GM18511 (cell line): Measurements from ENCODE around the gene RAPGEF4.

Experiments
- ATAC-seq: cut with Tn5 transposase; IDR thresholded peaks from one replicate; pipeline ENCODE4 v1.9.1; 2021; ENCODE audit warnings: mild to moderate bottlenecking, moderate library complexity; ENCODE audit not compliant: unreplicated experiment

RAPGEF4 gene

DNA sequence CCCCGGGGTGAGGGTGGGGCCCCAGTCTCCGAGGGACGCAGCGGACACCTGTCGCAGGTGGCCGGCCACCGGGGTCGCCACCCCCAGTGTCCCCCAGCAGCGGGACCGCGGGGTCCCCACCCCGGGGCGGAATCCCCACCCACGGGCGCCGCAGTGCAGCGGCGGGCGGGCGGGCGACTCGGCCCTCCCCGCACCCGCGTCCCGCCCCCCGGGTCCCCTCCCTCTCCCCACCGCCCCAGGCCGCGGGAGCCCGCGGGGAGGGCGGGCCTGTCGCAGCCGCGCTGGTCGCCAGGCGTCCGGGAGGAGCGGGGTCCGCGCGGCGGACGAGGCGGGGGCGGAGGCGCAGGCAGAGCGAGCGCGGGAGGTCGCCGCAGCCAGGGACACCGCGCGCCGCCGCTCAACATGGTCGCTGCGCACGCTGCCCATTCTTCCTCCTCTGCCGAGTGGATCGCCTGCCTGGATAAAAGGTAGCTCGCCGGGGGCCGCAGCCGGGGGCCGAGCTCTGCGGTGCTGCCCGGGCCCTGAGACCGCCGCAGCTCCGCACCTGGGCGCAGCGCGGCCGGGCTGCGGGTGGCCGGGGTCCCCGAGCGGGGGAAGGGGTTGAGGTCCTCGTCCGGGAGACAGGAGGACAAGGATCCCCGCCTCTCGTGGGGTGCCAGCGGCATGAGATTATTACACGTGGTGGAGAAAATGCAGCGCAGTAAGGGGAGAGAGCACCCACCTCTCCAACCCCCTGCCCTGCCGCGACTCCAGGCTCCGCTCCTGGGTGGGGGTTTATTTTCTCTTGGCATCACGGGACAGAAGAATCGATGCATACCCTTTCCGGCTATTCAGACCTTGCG lies at the start of gene RAPGEF4:
Gene RAPGEF4 (plus strand): TSS at position 264 of the 842 bp plus-strand sequence. CDS start 139 bp downstream, at position 403.
- ATAC-seq = no peak

DNA sequence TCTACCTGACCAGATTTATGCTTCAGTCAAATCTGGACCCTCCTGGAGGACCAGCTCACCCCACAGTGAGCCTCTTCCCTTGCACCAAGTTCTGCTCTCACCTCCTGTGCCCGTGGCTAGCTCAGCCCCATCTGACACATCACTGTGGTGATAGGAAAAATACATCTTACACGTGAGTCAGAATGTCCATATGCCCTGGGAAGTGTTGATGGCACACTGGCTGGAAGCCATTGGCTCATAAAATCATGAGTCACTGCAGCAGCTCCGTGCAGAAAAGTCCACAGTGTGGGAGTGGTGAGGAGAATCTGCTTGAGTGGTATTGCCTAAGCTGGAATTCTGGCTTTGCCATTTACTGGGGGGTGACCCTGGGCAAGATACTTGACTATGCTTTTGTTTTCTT lies 42.6 kb upstream of the RAPGEF4 start:
- ATAC-seq = no peak

DNA sequence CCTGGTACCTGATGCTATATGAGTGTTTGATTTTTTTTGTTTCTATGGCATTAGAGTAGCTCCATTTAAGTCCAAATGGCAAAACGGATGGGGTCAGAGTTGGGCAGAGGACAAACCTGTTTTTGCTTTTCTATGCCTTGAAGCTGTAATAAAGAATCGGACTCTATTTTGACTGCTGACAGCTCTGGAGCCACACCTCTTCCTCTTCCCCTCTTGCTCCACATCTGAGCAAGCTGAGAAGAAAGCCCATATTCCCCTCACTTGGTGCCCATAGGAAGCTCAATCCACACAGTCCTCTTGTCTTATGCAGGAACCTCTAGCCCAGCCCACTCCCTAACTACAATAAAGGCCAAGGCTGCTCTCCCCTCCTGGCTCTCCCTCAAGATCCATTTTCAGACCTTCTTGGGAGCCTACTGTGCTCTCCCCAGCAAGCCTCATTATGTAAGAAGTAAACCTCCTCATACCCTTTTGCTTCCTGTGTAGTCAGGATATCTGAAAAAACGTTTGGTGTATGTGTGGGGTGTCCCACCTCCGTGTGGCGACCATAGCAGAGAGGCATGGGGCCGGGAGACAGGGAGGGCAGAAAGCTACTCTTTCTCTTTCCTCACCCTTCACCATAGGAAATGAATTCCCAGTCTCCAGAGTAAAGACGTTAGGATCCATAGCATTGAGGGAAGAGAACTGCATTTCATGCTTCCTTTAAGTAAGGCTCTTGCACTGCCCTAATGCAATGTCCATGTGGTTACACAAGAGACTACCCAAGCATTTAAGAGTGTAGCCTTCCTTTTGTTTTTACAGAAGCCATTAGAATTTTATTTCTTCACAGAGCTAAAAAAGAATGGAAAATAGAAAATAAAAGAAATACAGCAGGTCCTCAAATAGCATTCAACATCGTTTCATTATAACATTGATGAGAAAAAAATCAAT lies 41.9 kb upstream of the RAPGEF4 start:
- no peak for ATAC-seq

- no peak for ATAC-seq
These were observed 38.3 kb upstream of the RAPGEF4 start for GRCh38 chr2:172697296-172697695.

GRCh38 chr2:172698041-172698863 lies 37.4 kb upstream of the RAPGEF4 start:
- peak; percentile 89 for ATAC-seq

GRCh38 chr2:172701250-172701649 lies 34.4 kb upstream of the RAPGEF4 start:
- ATAC-seq = no peak

GRCh38 chr2:172702451-172702850 lies 33.2 kb upstream of the RAPGEF4 start:
- ATAC-seq = no peak

DNA sequence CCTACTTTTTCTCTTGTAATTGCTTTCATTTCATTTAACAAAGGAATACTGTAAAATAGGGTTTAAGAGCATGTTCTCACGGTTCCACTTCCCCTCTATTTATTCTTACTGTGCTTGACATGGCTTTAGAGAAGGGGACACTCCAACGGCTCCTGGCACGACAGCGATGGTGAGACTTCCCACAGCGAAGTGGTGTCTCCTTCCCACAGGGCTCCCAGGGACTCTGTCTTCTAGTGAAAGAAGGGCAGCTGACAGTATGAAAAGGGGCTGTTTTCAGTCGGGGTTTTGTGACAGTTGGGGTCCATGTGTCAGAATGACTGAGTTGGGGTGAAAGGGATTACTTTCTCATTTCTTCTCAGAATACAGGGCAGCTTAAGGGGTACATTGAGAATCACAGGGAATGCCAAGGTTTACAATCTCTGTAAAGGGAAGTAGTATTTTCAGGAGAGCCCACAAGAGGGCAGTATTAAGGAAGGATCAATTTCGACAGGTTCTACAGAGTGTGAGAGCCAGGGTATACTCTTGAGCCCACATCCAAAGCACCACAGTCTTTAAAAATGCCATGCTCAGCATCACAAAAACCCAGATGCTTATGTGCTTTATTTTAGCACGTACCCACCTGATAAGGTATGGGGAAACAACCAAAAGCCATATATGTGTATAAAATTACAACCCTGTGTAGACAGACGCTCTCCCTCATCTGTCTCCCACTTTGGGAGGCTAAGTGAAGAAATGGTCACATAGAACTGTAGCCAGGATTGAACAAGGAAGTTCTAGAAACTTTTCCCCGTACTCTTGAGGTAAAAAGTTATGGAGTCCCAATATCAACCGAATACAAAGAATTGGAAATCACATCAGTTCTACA lies 31.3 kb upstream of the RAPGEF4 start:
- ATAC-seq = no peak

- no peak for ATAC-seq
These were observed 30.3 kb upstream of the RAPGEF4 start for GRCh38 chr2:172705352-172705751.

DNA sequence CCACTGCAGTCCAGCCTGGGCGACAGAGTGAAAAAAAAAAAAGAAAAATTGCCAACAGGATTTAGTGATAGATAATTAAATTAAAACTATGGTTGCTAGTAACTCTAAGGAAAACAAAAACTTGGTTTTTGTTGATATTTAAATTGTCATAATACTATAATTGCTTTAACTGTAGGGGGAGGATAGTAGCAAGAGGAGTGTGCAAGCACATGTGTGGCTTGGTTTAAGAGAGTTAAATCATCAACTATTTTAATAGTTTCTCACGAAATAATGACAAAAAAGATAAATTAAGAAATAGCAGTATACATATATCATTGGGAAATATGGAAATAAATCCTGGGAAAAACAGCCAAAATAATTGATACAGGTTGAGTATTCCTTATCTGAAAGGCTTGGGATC lies 27.4 kb upstream of the RAPGEF4 start:
- no peak for ATAC-seq

GRCh38 chr2:172709566-172710291 lies 25.9 kb upstream of the RAPGEF4 start:
- ATAC-seq = no peak

DNA sequence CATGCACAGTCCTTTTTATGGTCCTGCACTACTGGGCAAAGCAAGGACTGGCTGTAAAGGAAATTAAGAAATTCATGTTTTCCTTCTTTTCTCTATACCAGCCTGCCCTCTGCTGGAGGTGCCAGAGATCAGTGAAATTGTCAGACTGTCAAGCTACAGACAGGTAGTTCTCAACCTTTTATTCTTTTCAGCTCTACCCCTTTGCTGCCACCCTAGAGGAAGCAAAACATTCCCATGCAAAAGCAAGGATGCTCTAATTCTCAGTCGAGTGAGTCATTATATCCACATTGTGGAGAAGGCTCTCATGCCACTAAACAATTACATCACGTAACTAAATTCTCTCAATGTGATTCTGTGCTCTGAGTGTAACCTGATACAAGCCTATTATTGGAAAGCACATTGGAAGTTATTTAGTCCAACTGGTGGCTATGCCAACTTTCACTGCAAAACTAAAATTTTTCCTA lies 25.0 kb upstream of the RAPGEF4 start:
- ATAC-seq = no peak

DNA sequence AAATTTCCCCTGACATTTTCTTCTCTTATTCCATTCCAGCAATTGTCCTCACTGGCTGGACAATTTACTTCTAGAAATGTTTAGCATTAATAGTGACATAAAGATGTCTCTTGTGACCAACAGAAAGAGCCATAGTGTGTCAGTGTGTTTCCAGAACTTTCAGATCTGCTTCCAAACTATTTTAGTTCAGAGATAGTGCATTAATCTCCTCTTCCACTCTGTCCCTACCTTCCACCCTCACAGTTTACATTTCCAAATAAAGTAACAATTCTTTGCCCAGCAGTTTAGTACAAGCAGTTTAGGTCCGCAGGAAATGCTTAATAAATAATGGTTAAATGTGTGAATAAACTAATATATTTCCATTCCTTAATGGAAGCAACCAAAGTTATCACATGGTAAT lies 24.5 kb upstream of the RAPGEF4 start:
- ATAC-seq = no peak

DNA sequence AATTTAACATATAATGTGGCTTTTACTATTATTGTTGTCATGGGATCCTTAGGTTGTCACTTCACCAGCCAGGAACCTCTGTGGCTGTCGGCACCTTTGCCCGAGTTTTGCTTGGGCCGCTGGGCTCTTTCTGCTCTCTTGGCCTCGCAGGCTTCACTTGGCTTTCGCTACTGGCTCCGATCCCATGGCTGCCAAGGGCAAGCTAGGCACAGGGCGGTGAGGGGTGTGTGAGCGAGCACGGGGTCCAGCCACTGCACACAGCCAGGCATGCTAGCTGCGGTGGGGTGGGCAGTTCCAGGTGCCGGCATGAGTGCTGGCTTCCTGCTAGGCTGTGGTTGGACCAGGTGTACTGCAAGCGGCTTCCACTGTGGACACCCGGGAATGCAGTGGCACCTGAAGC lies 23.4 kb upstream of the RAPGEF4 start:
- ATAC-seq = no peak

GRCh38 chr2:172713365-172713875 lies 22.2 kb upstream of the RAPGEF4 start:
- no peak for ATAC-seq

DNA sequence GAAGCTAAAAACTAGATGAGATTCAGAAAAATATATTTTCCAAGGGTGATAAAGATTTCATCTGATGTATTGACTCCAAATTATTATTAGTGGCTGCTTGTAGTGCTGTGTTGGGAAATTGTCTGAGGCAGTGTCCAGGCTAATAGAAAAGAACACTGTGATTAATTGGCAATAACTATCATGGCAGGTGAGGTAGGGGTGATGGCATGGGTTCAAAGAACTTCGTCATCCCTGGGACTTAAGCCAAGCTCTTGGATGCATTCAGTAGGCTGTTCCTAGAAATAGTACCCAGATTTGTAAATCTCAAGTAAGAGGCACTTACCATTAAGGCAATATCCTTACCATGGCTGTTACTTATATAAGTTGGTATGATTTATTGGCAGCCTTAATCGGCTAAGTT lies 13.2 kb upstream of the RAPGEF4 start:
- ATAC-seq = no peak

DNA sequence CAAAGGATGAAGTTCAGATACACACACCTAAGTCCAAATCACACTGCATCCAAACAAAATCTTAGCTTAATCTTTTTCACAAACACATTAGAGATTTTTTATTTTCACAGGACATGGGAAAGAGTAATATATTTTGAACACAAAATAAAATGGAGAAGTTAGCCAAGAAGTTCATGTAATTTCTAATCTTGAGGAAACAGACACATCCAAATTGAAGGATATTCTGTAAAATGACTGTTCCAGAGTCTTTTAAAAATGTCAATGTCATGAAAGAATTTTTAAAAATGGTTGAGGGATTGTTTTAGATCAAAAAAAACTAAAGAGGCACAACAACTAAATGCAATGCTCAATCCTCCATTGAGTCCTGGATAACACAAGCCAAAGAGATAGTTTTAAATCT lies 12.4 kb upstream of the RAPGEF4 start:
- ATAC-seq = no peak

DNA sequence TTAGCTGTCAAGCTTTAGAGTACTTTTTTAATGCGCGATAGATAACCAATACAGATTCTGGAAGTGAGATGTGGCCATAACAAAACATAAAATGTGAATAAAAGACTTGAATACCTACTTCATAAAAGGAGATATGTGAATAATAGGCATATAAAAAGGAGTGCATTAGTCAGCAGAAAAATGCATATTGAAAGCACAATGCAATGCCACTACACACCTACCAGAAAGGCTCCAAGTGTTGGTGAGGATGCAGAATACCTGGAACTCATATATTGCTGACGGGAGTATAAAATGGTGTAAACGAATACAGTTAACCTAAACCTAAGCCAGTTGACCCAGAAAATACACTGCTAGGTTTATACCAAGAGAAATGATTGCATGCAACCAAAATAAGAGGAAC lies 10.9 kb upstream of the RAPGEF4 start:
- no peak for ATAC-seq

GRCh38 chr2:172725284-172725683 lies 10.4 kb upstream of the RAPGEF4 start:
- no peak for ATAC-seq
